GM12892 (cell line): ENCODE data around the gene PAPSS1. TPM values are rescaled to one million over a fixed set of nuclear protein-coding genes. Genes with fewer than 3 reads are reported as not detected.

Experiments
- DNase-seq: peaks from one replicate; pipeline ENCODE4 v3.0.0; 2011; ENCODE audit not compliant: insufficient read length
- FAIRE-seq: peaks from 2 replicates; lab custom pipeline; 2011; peaks lifted over from hg19 to GRCh38; lab: Jason Lieb, UNC
- POLR2A ChIP-seq: IDR thresholded peaks from 2 replicates; pipeline ENCODE4 v1.6.1; 2011; ENCODE audit warnings: low read depth, low read length, control low read depth
- POLR2AphosphoS5 ChIP-seq: IDR thresholded peaks from 2 replicates; pipeline ENCODE4 v1.6.1; 2011; ENCODE audit warnings: low read depth, low read length, control low read depth
- TAF1 ChIP-seq: IDR thresholded peaks from 2 replicates; pipeline ENCODE4 v1.6.1; 2011; ENCODE audit warnings: low read depth, mild to moderate bottlenecking, control low read depth, low read length, borderline replicate concordance
- polyA plus RNA-seq: library from polyadenylated mRNA; unstranded; fragments of >200 nt; gene quantifications from one replicate; pipeline ENCODE4 v1.2.1, GENCODE V29; 2012; ENCODE audit warnings: missing spikeins, inconsistent platforms; ENCODE audit not compliant: missing spikeins

PAPSS1 gene
- 35.2 TPM for polyA plus RNA-seq

DNA sequence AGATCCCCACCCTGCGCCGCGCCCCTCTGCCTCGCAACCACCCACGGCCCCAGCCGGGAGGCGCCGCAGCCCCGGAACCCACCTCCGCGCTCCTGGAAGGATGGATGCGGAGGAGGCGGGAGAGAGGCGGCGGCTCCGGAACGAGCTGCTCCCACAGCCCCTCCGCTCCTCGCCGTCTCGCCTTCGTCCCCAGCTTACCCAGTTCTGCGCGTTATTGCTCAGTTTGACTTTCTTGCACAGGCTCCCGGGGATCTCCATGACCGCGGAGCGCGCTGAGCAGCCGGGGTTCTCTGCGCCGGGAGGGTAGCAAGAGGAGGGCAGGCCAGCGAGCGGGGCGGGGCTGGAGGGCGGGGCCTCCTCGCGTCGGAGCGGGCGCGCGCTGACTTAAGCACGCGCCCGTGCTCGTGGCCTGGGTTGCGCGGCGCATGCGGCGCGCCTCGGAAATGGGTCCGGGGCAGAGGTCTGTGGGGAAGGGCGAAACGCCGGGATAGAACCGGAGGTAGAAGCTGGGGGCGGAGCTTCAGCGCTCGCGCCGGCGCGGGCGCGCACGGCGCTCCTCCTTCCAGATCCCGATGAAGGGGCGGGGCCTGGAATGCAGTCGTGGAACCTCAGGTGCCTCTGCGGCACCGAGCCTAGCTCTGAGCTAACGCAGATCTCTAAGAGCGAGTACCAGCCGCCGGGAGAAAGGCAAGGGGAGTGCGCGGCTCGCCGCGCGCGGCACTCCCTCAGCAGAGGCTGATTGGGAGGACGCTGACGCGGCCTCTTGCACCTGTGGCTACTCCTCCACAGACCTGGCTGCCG, at the start of gene PAPSS1:
Gene PAPSS1 (minus strand): TSS at position 313 of the 801 bp plus-strand sequence. CDS start 55 bp downstream, at position 258.
- TF ChIP-seq TAF1: no peak
- TF ChIP-seq POLR2A: peak; percentile 56; the same call in 1 of the 2 replicates
- peak; percentile 97 for FAIRE-seq
- peak; percentile 71 for DNase-seq

DNA sequence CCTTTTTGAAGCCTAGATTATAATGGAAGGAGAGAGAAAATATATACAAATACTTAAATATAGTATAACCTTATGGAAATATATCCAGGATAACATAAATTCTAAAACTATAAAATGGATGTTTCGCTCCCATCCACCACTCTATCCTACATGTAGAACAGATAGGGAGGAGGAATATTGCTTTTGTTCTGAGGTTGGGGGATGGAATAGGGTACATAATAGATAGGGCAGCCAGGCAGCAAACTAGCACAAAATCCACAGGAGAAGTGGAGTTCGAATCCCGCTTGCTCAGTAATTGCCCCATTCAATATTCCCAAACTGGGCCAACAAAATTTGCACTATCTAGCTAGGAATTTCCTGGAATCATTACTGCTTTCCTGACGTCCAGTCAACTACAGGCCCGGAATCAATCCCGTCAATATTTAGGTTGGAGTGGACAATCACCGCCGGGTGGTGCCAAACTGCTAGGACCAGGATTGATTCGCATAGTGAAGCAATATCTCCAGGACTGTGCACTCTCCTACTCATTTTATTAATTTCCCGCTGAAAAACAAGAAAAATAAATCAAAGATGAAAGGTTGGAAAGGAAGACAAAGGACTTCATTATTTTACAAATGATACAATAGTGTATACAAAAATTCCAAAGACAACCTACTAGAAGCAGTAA, 40.4 kb upstream of the PAPSS1 start:
- DNase-seq (no peak), FAIRE-seq (no peak)
- no peak for TF ChIP-seq POLR2AphosphoS5
- TF ChIP-seq TAF1: no peak
- no peak for TF ChIP-seq POLR2A

DNA sequence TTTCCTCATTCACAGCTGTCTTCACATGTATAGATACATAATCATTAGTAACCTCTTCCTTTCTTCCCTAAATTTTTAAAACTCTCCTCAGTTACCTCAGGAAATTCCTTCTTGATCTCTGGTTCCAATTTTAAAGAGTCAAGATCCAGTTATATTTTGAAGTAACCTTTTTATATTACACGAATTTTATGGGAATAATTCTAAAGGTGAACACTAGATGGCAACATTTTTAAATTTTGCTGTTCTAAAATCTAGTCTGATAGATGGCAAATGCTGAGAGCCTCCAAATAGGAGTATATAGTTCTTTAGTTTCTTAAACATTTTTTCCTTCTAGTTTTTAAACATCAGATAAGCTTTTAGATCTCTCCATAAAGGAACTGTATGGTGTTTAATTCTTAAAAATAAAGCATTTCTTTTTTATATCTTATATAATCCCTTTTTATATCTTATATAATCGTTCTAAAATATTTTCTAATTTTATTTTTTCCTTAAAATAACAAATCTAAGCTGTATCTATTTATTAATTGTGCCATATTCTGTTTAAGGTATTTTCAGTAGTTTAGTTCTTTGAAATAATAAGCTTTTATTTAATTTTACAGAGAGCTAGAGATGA, 37.9 kb upstream of the PAPSS1 start:
- FAIRE-seq (no peak), DNase-seq (no peak)
- TF ChIP-seq POLR2AphosphoS5: no peak
- no peak for TF ChIP-seq TAF1
- no peak for TF ChIP-seq POLR2A

DNA sequence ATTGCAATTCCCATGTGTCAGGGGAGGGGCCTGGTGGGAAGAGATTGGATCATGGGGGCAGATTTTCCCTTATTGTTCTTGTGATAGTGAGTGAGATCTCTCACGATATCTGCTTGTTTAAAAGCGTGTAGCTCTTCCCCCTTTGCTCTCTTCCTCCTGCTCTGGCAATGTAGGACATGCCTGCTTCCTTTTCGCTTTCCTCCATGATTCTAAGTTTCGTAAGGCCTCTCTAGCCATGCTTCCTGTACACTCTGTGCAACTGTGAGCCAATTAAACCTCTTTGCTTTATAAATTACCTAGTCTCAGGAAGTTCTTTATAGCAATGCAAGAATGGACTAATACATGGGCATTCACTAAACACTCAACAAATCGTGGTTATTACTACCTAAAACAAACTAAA, 37.2 kb upstream of the PAPSS1 start:
- DNase-seq (no peak), FAIRE-seq (no peak)
- no peak for TF ChIP-seq POLR2AphosphoS5

DNA sequence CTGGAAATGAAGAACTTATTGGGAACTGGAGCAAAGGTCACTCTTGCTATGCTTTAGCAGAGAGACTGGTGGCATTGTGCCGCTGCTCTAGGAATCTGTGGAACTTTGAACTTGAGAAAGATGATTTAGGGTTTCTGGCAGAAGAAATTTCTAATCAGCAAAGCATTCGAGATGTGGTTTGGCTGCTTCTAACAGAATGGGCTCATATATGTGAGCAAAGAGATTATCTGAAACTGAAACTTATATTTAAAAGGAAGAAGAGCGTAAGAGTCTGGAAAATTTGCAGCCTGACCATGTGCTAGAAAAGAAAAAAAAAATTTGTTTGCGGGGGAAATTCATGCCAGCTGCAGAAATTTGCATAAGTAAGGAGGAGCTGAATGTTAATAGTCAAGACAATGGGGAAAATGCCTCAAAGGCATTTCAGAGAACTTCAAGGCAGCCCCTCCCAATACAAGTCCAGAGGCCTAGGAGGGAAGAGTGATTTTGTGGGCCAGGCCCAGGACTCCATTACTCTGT, 35.9 kb upstream of the PAPSS1 start:
- TF ChIP-seq TAF1 (no peak), POLR2A (no peak), POLR2AphosphoS5 (no peak)
- no peak for DNase-seq
- FAIRE-seq: no peak

DNA sequence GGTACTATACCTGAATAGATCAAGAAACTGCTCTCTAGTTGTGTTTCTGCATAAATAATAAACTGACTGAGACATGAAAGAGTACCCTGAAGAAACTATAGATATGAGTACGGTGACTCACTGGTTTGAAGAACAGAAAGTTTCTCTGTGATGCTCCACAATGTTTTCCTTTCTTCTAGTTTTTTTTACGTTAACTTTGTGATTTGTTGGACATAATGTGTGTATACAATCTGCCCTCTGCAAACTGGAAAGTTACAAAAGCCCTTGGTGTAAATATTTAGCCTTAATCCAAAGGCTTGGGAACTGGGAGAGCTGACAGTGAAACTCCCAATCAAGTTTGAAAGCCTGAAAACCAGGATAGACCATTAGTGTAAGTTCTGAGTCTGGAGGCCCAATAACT, 31.6 kb upstream of the PAPSS1 start:
- no peak for FAIRE-seq

DNA sequence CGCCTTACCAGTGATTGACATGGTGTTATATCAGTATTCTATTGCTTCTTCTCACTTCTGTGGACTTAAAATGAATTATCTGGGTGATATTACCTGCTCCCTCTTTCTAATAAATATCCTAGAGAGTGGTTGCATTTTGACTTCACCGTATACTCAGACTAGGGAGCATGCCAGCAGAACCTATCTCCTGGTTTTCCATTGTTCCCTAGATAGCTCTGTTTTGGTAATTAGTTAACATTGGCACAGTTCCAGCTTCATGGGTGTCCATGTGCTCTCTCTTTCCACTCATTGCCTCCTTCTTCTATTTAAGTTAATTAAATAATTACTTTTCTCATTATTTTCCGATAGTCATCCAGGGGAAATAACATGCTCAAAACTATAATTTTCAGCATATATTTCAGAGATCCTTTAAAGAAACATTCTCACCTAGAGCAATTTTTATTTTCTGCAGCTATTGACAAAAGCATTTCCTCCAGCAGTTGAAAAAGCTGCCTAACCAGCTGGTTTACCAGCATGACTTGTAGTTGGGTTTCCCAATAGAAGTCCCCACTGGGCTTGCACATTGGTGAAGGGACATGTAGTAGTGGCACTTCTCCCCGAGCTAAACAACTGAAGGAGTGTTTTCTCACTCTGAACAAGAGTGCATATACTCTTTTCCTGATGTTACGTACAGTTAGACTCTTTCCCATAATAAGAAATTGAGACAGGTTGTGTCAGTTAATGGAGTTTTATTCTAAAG, 27.9 kb upstream of the PAPSS1 start:
- FAIRE-seq (no peak), DNase-seq (no peak)
- TF ChIP-seq POLR2AphosphoS5 (no peak), POLR2A (no peak), TAF1 (no peak)

More for the DNA sequence above, 31.6 kb upstream of the PAPSS1 start:
- TF ChIP-seq TAF1: no peak
- no peak for TF ChIP-seq POLR2AphosphoS5
- TF ChIP-seq POLR2A: no peak
- DNase-seq: no peak

DNA sequence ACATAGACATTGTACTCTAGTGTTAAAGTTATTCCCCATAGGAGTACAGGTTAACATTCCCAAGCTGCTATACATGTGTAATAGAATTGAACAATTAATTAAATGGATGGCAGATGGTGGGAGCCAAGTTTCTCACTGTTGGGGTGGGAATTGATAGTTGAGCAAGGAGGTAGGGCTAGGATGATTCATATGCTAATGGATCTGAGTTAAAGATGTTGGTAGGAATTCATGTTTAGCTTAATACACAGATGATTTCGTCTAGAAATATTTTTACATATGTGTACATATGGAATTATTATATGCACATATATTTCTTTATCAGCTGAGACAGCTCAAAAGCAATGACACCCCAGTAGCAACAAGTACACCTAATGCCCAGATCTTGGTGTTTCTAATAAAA, 26.1 kb upstream of the PAPSS1 start:
- TF ChIP-seq POLR2A: no peak
- TF ChIP-seq TAF1: no peak
- no peak for TF ChIP-seq POLR2AphosphoS5
- DNase-seq: no peak
- FAIRE-seq: no peak

DNA sequence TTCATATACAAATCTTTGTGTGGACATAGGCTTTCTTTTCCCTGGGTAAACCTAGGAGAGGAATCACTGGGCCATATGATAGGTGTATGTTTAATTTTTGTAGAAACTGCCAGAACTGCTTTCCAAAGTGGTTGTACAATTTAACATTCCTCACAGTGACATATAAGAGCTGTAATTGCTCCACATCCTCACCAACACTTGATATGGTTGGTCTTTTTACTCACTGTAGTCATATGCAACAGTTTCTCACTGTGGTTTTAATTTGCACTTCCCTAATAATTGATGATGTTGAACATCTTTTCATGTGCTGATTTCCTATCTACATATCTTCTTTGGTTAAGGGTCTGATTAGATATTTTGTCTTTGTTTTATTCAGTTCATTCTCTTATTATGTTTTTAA, 24.5 kb upstream of the PAPSS1 start:
- no peak for DNase-seq
- no peak for TF ChIP-seq TAF1
- no peak for TF ChIP-seq POLR2AphosphoS5
- TF ChIP-seq POLR2A: no peak
- FAIRE-seq: no peak

DNA sequence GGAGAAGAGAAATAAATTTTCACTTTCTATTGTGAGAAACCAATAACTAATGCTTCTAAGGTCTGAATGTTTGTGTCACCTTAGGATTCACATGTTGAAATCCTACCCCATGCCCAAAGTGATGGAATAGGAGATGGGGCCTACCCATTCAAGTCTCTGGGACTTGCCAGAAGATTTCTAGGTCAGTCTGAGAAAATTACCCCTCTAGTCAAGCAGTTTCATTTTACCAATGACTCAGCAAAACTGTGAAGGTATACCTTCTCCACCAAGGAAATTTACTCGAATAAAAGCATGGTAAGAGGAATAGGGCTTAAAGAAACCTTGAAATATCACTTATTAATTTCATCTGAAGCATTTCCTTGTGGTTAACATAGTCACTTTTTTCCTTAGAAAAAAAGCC, 23.5 kb upstream of the PAPSS1 start:
- no peak for FAIRE-seq
- TF ChIP-seq POLR2A (no peak), TAF1 (no peak), POLR2AphosphoS5 (no peak)
- no peak for DNase-seq

DNA sequence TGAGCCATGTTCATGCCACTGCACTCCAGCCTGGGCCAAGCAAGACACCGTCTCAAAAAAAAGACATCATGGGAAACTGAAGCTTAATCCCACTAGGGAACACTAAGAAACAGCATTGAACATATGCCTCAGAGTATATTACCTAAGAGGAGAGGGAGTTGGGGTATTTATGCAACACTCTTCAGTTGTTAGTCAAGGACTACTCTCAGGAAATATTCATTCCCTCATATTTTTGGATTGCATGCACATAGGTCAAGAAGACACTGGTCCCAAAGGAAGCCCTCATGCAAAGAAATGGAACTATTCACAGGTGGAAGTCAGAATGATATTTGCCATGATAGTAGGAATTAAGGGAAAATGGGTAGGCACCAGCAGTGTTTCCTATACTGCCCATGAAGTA, 22.8 kb upstream of the PAPSS1 start:
- FAIRE-seq (no peak), DNase-seq (no peak)
- TF ChIP-seq POLR2A (no peak), TAF1 (no peak), POLR2AphosphoS5 (no peak)
